OCI-M2 (cell line): ENCODE data around the gene GPHA2.

Experiments used
- DNase-seq: peaks from one replicate; lab custom pipeline; 2025; ENCODE audit not compliant: unreplicated experiment; lab: John Stamatoyannopoulos, UW

The GPHA2 gene

DNA sequence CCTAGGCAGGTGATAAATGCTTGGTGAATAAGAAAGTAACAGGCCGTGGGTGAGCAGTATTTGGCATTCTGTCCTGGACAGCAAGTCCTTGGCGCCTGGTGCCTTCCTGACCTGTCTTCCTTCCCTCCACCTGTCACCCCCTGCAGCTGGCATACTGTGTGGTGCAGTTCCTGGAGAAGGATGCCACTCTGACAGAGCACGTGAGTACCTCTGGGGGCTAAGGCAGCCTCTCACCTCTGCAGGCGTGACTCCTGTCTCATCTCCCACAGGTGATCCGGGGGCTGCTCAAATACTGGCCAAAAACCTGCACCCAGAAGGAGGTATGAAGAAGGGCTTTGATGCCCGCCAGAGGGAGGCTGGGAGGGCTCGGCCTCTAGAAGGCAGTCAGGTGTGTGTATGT is 4.4 kb downstream of the GPHA2 start:
- no peak for DNase-seq

DNA sequence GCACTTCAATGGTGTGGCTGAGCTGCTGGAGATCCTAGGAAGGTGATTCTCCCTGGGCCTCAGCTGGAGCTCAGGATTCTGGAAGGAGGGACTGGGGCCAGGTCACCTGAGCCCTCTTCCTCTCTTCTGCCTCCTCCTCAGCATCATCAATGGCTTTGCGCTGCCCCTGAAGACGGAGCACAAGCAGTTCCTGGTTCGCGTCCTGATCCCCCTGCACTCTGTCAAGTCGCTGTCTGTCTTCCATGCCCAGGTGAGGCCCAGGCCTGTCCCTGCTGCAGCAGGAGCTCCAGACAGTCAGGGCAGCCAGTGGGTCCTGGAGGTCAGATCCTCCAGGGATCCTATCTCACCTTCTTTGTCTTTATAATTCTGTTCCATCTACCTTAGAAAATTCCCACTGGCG is 5.4 kb downstream of the GPHA2 start:
- no peak for DNase-seq

DNA sequence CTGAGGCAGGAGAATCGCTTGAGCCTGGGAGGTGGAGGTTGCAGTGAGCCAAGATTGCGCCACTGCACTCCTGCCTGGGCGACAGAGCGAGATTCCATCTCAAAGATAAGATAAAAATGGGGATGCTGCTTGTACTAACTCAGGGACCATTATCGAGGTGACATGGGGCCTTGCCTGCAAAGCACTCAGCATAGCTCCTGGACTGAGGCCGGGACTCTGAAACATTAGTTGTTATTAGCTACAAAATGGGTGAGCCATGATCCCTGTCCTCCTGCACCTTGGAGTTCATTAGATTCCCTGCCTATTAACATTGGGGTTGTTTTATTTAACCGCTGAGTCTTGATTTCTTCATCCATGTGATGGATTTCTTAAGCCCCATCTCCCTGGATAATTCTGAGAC is 6.1 kb downstream of the GPHA2 start:
- no peak for DNase-seq

DNA sequence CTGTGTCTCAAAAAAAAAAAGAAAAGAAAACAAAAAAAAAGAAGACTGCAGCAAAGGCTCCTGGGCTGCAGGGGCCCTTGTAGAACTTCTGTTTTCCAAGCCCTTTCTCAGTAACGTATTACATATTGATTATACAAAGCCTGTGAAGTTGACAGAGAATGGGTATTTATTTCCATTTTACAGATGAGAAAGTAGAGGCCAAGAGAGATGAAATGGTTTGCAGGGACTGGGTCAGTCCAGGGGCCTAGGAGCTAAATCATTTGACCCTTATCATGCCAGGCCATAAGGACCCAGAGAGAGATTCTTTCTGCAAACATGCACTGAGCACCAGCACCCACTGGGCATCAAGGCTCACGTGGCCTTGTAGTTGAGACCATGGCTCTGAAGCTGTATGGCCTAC is 6.7 kb downstream of the GPHA2 start:
- DNase-seq: no peak

DNA sequence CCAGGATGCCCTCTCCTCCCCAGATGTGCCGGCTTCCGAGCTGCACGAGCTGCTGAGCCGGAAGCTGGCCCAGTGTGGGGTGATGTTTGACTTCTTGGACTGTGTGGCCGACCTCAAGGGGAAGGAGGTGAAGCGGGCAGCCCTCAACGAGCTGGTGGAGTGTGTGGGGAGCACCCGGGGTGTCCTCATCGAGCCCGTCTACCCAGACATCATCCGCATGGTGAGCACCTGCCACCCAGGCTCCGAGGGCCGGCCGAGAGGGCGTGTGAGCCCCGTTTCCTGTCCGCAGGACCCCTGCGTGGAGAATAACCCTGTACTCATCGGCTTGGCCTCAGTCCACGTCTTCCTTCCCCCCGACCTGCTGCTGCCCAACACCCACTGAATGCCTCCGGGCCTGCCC is 9.0 kb downstream of the GPHA2 start:
- no peak for DNase-seq

DNA sequence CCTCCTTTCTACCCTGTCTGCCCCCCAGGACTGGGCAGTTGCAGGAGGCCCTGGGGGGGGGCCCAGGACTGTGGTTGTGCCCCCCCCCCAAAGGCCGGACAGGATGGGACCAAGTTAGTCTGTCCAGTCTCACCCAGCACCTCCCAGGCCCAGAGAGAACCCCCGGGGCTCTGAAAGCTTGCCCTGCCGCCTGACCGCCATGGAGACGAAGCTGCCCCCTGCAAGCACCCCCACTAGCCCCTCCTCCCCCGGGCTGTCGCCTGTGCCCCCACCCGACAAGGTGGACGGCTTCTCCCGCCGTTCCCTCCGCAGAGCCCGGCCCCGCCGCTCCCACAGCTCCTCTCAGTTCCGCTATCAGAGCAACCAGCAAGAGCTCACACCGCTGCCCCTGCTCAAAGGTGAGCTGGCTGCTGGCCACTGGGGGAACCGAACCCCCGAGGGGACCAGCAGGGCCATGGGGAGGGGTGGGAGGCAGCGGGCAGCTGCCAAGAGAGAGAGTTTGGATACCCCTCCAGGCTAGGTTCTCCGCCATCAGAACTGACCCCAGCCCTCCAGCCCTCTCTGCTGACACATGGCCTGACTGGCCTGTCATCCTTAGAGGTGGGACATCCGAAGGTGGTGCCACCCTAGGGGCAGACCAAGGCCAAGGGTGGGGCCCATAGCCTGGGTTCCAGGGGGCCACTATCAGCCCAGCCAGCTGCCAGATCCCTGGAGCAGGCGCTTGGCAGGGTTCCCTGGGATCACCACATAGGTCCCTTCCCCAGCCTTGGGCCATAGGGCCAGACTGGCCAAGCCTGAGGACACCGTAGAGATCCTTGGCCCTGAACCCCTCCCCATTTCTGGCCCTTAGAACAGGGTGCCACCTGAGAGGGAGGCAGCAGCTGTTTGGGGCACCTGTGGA is 9.9 kb downstream of the GPHA2 start:
- no peak for DNase-seq

DNA sequence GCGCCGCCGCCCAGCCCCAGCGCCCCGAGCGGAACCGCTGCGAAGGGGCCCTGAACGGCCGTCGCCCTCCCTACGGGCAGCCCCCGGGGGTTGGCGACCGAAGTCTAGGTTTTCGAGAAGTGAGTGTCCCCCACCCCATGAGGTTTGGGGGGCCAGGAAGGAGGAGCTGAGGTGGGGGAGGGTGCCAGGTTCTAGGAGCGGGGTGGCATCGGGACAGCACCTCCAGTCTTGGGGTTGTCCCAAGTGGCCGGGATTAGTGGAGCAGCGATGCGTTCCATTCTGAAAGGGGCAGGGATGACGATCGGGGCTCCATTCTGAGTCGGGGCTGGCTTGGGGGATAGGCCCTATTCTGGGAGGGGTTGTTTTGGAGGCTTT is 10.8 kb downstream of the GPHA2 start:
- DNase-seq: no peak

DNA sequence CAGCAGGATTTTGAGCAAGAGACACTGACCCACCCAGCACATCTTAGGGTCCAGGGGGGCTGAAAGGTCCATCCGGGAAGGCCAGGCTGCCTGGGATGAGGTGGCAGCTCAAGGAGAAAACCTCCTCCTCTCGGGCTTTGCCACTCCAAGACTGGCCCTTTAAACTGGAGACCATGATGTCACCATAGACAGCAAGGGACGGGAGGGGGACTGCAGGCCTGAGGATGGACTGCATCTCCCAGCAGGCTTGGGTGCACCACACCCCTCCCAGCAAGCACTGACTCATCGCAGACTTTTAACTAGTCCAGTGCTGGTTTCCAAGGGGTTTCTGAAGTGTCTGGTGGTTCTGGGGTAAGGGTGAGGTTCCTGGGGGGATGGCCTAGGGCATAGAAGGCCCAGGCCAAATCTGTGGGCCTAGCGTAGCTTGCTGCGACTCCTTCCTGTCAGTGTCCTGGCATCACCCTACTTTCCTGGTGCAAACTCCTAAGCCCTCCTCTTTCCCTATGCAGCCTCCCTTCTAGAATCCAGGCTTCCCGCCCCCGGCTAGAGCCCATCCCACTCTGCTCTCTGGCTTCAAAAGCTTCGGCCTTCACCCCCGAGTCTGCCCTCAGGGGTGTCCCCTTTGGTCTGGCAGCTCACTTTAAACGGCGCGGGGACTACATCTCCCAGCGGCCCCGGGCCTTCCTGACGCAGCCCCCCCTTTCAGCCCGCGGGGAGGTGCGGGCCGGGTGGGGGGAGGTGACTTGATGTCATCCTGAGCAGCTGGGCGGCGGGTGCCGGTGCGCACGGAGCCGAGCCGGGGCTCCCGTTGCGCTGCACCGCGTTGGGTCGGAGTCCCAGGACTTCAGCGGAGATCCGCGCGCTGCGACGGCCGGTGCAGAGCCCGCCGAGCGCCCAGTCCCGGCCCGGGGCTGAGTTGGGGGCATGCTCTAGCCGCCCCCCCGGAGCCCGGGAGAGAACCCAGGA is 11.5 kb downstream of the GPHA2 start, which contains the start of gene PPP2R5B:
Gene PPP2R5B (plus strand): TSS at position 746 of the 966 bp plus-strand sequence. CDS start 1,046 bp downstream, outside the sequence.
- DNase-seq: peak; percentile 65

DNA sequence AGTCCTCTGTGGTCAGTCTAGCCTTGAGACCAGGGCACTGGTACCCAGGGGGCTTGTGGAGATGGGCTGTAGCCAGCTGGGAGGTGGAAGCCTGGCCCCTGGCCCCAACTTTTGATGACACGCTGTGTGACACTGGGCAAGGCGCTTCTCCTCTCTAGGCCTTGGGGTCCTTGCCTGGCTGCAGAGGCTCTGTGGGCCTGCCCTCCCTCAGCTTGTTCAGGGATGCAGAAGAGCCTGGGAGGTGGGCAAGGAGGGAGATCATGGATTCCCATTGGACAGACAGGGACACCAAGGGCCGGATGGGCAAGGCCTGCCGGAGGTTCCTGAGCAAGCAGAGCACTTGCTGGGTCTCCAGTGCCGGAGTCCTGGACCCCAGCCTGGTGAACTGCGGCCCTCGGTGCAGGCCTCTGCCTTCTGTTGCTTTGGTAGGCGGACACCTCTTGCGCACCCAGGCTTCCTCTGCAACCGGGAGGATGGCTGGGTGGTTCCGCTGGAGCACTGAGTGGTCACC is 12.5 kb downstream of the GPHA2 start:
- no peak for DNase-seq

DNA sequence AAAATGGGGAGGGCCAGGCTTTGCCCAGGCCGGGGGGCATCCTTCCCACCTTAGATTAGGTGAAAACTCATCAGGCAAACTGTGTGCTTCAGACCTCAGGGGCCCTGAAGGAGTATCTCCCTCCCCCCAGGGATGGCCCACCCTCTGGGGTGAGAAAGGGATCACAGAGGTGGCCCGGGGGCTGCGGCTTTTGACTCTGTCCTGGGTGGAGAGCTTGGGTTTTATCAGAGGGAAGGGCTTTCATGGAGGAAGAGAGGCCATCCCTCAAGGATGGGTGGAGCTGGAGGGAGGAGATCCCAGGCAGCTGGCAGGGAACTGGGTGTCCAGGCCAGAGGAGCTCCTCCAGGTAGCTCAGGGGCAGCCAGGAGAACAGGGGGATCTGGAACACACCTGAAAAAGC is 14.3 kb downstream of the GPHA2 start:
- no peak for DNase-seq

DNA sequence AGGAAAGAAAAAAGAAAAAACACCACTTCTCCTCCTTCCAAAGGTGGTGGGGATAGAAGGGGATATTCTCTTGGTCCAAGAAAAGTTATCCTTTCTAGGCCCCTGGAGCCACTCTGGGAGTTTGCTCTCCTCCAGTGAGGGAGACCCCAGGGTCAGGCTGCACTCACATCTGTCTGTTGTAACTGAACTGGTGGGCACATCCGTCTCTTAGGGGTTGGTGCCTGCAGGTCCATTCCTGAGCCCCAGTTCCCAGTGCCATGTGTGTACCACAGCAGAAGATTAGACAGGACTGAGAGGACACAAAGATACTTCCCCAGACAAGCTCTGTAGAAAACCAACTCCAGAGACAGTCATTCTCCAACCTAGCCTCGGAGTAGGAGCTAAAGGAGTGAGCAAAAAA is 15.6 kb downstream of the GPHA2 start:
- DNase-seq: no peak

DNA sequence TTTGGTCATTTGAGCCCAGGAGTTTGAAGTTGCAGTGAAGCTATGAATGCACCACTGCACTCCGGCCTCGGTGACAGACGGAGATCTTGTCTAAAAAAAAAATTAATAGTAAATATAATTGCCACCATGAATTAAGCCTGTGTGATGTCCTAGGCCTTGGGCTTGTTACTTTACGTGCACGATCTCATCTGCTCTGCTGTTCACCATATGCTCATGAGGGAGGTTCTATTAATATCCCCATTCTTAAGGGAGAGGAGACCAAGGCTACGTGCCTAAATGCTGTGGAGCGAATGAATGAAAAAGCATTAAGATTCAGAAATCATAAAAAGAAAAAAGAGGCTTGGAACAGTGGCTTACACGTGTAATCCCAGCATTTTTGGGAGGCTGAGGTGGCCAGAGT is 16.1 kb downstream of the GPHA2 start:
- DNase-seq: no peak

DNA sequence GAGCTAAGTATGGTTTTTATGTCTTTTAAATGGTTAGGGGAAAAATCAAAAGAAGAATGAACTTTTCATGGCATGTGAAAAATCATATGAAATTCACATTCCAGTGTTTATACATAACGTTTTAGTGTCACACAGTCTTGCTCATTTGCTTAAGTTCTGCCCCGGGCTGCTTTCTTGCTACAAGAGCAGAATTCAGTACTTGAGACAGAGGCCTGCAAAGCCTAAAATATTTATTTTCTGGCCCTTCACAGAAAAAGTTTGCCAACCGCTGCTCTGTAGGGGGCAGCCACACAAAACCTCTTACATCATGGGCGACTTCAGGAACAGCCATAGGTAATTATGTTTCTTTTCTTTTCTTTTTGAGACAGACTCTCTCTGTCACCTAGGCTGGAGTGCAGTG is 17.7 kb downstream of the GPHA2 start:
- DNase-seq: no peak

DNA sequence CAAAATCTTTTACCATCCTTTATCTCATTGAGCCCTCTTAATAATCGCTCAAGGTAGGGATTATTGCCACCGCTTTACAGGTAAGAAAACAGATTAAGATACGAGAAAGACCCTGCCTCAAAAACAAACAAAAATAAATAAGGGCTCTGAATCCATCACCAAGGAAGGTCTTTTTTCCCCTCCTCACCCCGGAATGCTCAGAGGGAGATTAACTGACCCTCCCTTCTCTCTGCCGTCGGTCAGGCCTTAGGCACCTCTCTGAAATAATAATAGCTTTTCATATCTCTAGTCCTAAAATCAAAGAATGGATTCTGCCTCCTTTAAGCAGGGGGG is 18.1 kb downstream of the GPHA2 start:
- no peak for DNase-seq

DNA sequence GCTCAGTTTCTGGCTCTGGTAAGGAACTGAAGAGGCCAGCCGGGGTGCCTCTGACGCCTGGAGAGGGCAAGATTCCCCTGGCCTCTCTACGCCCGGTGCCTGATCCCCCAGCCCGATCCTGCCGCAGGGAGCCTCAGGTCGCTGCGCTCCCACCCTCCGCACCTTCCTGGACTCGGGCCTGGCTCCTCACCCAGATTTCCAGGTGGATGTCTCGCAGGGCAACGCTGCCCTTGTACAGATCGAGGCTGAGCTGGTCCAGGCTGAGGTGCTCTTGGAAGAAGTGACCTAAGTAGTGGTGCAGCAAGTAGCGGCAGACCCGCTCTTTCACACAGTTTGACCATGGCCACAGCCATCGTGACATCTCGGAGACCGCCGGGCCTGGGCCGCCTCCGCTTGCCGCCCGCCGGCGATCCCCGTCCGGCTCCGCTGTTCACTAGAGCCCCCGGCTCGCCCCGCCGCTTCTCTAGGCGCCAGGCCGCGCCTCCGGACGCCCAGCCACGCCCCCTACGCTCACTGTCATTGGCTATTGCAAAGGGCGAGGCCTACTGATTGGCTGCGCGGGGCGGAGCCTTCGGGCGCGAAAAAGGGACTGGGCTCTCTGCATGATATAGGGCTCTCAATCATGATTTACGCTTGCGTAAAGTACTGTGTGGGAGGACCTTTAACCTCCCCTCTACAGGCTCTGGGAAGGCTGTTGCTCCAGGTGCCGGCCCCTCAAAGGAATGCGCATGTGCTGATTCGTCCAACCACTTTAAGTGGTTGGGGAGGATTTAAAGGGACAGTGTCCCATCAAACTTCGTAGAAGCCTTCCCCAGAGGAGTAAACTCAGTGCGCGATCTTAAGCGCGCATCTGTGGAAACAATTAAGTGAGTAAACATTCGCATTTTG is 18.7 kb downstream of the GPHA2 start, which contains the start of gene ATG2A:
Gene ATG2A (minus strand): TSS at position 435 of the 888 bp plus-strand sequence. CDS start 74 bp downstream, at position 361.
- DNase-seq: peak; percentile 91

DNA sequence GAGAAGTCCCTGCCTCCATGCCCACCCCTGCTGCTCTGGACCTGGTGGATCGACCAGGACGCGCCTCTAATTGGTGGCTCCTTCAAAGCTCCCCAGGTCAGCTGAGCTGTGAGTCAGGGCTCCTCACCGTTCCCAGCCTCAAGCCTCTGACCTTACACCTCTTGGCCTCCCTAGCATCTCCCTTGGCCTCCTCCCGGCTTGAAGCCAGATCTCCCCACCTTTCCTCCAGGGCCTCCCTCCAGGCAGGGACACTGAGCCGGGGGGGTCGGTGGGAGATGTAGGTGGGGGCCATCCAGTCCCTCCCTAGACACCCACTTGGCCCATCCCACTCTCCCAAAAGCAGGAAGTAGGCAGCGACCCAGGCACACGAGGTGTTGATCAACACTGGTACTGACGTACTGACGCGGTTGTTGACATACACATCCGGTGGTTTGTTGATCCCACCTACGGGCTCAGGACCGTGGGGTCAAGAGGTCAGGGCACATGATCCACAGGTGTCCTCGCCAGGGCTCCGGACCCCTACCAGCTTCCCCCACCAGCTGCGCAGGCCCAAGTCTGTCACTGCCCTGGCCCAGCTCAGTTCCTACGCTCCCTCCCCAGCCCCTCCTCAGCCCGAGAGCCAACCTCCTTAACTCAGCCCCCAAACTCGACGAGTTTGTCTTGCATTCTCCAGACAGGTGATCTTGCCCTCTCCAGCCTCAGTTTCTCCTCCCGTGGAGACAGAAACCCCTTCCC is 19.5 kb downstream of the GPHA2 start:
- DNase-seq: no peak

DNA sequence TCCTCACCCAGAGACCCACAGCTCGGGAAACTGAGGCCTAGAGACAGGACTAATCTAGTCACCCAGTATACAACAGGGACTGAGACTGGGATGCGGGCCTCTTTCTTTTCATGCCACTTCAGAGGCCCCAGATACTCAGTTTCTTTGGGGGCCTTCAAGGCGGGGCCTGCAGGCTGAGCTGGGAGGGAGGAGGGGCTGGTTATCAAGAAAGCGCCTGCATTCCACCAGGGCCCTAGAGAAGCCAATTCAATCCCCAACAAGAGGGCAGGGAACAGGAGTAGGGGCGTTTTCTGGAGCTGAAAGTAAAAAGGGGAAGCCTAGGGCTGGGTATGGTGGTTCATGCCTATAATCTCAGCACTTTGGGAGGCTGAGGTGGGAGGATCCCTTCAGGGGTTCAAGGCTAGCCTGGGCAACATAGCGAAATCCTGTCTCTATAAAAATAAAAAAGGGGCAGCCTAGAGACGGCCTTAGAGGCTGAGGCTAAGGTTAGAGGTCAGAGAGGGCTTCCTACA is 20.3 kb downstream of the GPHA2 start:
- no peak for DNase-seq

DNA sequence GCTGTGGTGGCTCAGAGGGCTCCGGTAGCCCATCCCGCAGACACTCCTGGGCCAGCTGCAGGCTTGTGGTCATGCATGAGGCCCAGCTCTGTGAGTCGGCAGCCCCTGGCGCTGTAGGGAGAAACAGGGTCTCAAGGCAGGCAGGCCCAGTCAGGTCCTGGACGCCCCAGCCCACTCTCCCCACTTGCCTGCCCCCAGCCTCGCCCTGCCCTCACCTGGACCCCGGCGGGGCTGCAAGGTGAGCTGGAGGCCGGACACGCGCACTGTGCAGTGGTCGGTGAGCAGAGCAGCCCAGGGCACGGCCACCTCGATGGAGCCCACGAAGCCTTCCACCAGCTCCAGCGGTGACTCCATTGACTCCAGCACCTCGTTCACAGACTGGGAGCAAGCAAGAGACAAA is 21.6 kb downstream of the GPHA2 start:
- no peak for DNase-seq

DNA sequence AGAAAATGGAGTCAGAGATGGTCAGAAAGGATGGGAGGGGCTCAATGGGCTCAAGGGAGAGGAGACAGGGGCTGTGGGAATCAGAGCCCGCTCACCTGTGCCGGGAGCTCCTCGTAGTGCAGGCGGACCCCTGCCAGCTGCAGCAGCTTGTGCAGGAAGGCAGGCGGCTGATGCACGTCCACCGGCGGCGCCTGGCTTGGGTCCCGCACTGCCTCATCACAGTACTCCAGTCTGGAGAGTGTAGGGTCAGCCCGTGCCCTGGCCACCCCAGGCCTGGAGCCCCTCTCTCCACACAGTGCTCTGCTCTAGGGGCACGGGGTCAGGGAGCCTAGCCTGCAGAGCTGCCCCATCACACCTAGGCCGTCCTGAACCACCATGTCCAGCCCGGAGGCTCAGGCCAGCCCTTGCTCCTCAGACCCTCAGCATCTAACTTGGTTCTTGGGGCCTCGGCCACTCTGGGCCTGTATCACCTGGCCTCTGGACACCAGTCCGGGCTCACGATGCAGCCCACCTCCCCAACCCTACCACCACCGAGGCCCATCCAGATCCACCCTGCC is 22.4 kb downstream of the GPHA2 start:
- DNase-seq: no peak
